CD1c-positive myeloid dendritic cell (primary cell): ENCODE measurements around the gene LIPC.
A peak's percentile ranks its signal among the peaks of the same experiment; 100 is the strongest.
"Not testable (repeated sequence)": the region's sequence is repeated elsewhere in the genome, so short reads cannot be mapped to it uniquely, and the experiment has no call there.

Source experiments
- DNase-seq: peaks from one replicate; pipeline ENCODE4 v3.0.0-alpha.2; 2016; ENCODE audit errors: extremely low spot score

LIPC gene

DNA sequence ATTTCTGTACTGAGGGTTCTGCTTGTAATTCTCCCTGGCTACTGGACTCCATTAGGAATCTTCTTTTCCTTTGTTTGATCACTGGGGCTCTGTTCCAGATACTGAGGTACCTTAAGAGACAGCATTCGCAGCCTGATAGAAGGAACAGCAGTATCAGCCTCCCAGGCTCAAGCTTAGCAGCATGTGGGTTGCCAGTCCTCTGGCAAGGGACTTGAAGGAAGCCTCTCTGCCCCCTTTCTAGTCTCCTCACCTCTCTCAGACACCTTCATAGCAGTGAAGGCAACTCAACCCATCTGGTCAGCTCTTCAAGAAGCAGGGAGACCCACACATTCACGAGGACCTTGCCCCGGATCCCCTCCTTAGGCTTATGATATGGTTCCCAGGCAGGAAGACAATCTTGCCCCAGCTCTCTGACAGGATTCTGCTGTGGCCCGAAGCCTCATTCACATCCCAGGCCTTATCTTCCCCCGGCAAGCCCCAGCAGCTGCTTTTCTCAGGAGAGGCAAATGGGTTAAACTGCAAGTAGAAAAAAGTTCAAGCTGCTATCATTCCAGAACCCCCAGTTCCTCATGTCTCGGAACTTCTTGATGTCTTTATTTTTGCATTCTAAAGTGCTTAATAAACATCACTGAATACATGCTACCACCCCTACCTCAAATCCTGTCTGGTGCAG is 153.1 kb downstream of the LIPC start:
- DNase-seq, result no peak

DNA sequence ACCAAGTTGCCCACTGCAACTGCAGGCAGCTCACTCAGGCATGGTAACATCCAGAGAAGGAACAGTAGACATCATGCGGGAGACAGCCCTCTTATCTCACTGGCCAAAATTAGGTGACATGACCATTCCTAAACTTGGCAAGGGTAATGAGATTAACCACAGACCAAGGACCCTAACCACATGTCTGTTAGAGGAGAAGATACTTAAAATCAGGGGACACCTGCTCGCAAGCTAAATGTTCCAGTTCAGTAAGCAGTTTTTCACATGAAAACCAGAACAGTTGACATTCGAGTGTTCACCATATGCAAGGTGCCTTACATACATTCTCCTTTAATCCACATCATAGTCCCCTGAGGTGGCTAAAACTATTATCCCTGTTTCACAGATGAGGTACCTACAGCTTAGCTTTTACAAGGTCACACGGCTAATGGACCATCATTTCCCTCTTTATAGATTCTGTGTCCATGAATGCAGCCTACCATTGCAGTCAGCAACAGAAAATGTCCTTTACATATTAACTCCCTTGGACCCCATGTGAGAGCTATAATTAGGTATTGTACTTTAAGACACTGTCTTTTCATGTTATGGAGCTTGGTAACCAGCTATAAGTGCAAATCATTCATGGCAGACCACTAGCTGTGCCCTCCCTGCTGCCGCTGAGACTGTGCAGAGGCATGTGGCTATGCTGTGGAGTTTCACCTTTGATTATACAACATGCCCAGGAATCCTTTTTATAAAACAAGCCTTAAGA is 154.1 kb downstream of the LIPC start:
- no peak for DNase-seq

DNA sequence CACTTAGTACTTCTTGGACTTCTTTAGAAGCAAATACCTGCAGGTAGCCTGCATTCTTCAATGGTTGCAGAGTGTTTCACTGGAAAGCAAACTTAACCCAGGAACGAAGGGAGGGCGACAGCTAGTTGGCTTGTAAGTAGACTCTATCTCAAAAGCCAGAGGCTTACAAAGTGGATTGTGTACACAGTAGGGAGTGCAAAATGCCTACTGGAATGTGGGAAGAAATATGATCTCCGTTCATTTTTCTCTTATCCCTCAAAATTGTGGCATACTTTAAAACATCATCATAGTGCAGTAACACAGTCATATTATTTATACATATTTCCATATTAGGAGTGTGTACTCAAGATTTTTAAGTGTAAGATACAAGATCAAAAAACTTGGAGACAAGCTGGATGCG is 155.7 kb downstream of the LIPC start:
- no peak for DNase-seq

DNA sequence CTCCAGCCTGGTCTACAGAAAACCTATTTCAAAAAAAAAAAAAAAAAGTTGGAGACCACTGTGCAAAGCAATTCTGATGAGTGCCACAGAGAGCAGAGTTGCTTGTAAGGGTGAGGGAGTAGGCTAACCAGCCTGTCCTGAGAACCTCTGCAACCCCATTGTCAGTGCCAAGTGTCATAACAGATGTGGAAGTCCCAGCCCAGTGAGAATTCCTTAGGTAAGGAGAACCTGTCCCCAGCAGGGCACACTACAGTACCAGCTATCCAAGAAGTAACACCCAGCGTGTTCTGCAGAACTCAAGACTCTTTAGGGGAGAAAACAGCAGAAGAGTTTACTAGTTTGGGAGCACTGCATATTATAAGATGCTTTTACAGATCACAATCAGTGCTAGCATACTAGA is 156.3 kb downstream of the LIPC start:
- DNase-seq, result no peak

DNA sequence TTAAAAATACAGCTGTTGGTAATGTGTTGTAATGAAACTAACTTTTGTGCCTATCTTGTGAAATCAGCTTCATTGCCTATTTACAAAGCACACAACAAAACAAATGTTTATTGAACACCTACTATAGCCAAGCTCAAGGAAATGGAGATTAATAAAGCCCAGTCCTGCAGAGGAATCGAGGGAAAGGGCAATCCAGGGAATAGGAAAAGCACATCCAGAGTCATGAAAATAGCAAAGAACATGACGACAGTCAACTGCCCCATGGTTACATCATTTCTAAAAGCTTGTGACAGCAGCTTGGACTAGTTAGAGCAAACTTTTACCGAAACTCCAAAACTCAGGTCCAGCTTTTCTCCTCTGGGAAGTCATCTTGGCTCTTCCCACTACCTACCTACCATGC is 157.3 kb downstream of the LIPC start:
- no peak for DNase-seq

DNA sequence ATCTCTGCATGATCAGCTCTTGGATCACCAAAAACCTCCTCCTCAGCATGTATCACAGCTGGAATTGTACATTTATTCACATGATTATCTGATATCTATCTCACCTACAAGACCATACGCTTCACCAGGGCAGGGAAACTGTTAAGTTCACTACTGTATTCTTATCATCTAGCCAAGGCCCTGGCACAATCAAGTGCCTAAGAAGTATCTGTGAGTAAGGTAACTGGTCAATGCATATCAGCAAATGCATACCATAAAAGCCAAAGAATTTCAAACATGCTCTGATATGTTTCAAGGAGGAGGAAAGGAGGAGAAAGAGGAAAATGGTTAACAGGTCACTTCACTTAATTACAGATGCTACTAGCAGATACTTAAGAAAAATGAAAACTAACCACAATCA is 158.4 kb downstream of the LIPC start:
- no peak for DNase-seq

DNA sequence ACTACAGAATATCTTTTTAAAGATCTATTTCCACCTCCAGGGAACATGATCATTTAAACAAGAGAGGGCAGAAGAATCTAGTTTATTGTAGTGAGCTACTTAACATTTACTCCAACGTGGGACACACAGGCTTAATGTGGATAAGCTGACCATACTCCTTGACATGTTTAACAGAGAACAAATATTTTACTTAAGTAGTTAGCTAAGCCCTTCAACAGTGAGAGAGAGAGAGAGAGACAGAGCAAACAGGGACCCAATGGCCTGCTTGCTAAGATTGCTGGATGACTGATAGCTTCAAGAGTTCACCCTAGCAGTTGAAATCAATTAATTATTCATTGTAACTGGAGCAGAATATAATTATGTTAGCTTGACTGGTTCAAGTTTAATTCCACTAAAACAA is 159.1 kb downstream of the LIPC start:
- DNase-seq, result no peak

DNA sequence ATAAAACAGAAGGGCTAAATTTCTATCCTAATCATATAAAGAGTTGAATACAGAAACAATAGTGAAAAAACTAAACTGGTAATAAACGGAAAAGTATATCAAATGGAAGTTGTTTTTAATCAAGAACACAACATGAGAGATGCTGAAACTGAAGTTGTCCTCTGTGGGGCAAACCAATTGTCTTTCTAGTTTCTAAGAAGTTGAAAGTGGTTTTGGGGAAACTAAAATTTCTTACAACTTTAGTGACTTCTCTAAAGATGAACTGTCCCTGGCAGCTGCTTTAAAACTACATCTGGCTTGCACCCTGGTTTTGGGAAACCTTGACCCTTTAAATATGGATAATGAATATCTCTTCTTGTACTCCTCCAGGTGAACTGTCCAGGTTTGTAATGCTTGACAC is 162.1 kb downstream of the LIPC start:
- peak; percentile 22 for DNase-seq

DNA sequence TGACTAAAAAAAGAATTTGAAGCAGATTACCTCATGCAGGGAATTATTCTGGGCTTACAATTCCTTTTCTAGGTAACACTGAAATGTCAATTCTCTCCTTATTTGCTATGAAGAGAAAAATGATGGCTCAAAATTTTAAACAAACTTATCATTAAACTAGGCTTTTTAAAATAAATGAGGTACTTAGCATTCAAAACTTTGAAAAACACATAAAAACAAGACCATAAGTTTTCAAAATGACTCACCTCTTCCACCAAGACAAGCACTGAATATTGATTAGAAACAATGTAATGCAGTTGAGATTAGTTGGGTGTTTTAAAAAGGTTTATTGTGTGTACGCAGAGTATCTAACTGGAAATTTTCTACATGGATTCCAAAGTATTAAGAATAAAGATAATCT is 163.1 kb downstream of the LIPC start:
- DNase-seq, result no peak

DNA sequence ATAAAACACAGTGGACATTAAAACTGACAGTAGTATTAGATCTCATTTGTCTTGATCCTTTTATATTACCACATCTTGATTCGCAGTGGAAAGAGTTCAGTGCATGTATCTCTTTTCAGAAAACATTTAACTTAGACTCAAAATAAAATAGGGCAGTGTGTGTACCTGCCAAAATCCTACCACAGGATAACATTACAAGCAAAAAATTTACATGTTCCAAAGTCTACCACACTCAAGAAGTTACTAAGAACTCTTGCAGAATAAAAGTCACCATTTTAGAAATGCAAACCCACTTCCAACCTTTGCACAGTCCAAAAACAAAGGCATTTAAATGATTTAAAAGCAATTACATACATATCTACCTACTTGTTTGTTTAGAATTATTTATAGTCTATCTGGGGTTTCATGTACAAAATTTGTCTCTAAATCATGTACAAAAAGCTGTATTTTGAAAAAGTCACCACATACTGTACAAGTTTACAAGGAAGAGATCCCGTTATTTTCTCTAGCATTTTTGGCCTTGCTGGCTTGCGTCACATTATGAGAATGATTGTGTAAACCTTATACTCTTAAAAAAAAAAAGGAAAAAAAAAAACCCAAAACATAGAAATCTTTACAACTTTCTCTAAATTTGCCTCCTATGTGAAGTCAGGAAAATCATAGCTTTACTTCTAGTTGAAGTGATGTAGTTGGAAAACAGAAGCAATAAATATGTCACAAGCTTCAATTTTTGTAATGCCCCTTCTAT is 163.9 kb downstream of the LIPC start:
- peak; percentile 24 for DNase-seq

DNA sequence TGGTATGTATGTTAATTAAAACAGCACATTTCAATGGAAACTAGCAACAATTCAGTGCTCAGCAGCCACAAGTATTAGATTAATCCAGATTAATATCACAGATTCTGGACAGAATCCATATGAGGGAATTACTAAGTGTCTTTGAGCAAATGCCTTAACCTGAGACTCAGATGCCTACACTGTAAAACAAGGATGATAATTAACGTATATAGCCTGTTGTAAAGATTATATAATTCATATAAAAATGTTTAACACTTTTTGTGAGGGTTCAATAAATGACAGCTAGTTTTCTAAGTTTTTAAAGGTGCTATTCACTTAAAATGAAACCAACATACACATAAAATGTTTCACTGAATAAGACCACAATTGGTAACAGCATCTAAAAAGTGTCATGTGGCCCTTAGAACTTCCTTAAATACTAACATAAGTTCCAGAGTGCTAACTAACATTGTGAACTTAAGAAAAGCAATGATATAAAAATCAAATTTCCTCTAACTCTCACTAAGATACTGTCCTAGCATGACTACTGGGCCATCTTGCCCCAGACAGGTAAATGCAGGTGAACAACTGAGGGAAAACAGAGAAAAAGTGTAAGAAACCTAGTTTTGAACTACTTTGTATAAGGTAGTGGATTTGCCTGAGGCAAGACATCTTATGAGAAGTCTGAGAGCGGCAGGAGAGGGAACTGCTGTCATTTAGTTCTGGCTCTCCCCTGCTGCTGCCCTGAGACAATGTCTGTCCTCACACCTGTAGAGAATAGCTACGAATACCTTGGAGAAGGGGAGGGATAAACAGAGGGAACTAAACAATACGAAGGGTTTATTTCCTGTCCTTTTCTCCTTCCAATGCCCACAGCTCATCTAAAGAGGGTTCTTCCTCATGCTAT is 166.4 kb downstream of the LIPC start:
- peak; percentile 13 for DNase-seq

DNA sequence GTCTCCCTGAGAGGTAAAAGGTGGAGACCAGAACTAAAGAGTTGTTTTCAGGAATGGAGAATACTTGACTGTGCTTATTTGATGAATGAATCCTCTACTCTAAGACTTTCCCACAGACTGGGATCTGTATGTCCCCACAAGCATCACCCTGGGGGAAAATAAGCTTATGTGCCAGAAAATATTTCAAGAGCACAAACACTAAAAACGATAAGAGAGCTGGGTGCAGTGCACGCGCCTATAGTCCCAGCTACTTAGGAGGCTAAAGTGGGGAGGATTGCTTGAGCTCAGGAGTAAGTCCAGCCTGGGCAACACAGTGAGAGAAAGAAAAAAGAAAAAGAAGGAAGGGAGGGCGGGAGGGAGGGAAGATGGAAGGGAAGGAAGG is 167.0 kb downstream of the LIPC start:
- no peak for DNase-seq

DNA sequence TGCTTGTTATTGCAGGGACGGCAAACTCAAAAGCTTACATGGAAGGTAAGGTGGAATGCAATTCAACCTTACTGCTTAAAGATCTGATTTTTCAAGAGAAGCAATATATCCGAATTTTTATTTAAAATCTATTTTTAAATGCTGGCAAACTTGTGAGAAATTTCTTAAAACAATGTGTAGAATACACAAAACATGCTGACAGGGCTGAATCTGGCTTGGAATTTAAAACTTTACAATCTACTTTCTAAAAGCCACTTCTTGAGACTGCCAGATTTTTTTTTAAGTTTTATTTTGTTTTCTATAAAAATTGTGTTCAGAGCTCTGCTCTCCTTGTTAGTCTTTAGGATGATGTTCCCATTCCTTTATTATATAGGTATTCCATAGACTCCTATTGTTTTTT is 171.0 kb downstream of the LIPC start:
- DNase-seq, result no peak

DNA sequence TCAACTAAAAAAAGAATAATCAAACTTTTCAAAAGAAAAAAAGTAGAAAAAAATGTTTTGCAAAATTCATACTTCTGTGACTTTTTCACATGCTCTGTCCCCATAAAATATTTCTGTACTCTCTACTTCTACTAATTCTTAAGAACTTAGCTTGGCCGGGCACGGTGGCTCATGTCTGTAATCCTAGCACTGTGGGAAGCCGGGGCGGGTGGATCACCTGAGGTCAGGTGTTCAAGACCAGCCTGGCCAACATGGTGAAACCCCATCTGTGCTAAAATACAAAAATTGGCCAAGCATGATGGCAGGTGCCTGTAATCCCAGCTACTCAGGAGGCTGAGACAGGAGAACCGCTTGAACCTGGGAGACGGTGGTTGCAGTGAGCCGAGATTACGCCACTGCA is 172.1 kb downstream of the LIPC start:
- not testable (repeated sequence) for DNase-seq

DNA sequence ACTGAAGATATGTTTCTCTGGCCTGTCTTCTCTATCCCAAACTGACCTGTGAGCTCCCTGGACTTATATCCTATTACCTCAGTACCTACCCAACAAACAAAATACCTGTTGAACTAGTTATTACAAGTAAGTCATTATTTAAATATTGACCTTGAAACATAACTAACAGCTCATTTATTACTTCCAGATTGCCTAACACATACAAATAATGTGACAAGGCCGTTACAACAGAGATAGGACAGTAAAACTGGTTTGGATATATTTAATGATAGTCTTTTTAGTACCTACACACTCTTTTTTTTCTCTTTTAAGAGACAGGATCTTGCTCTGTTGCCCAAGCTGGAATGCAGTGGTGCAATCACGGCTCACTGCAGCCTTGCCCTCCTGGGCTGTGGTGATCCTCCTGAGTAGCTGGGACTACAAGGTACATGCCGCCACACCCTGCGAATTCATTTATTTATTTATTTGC is 172.7 kb downstream of the LIPC start:
- DNase-seq, result no peak

DNA sequence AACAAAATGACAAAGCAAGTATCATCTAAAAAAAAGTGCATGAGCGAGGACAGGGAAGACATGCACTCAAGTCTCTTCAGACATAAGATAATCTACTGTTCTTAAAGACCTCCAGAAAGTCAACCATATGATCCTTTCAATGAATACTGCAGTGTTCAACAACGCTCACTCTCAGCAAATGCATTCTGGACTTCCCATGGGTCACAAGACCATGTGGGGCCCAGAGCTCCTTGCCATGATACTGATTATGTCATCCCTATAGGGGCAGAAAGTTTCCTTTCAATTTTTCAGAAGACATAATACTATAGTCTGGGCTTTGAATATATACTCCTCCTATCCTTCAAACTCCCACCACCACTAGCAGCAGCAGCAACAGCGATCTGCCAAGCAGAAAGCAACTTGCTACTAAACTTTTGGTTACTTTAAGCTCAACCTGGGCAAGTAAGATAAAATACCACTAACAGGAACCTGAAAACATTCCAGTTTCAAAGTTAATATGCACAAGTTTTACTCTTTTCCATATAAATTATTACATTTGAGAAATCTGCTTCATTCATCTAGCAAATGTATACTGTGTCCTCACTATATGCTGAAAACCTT is 174.2 kb downstream of the LIPC start:
- no peak for DNase-seq

DNA sequence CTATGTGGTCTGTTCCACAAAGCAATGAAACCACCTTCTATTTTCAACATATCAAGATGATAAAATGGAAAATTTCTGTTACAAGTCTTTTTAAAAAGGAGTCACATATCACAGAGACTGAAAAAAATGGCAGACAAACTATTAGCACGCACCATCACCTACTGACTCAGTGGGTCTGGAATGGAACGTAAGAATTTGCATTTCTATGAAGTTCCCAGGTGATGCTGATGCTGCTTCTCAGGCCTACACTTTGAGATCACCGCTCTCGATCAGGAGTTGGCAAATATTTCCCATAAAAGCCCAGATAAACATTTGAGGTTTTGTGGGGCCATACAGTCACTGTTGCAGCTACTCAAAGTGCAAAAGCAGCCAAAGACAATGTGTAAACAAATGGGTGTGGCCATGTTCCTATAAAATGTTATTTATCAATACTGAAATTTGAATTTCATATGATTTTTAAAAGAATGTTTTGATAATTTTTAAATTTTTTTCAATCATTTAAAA is 174.8 kb downstream of the LIPC start:
- DNase-seq, result no peak

DNA sequence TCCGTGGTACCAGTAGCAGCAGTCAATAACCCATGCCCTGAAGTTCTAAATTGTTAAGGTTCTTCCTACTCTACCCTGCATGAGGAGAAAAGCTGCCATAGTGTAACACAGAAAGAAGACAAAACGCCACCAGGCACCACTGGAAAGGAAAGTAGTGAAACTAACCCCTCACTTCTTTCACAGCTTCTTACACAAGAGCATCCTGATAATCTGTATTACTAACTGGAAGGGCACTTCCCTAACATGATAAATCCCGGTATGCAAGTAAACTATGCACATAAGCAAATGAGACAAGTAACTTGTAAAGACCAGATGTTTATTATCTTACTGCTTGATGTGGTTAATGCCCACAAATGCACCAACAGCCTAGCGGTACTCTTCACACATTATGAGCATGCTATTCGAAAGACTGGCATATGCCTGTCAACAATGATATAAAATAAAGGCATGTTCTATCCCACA is 176.4 kb downstream of the LIPC start:
- no peak for DNase-seq

DNA sequence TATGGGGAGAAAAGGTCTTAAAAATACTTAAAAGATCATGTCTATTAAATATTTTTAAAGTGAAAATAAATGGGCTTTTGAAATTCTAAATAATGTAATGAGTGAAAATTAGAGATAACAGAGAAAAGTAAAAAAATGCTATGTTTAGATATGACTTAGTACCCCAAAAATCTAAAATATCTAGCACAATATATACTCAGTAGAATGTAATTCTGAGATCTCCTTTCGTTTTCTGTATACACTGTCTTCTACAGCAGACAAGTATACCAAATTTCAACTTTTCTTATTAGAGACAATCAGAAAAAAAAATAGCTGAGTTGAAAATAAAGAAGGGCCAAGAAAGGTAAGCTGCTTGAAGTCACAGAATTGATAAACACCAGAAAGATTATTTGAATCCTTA is 176.9 kb downstream of the LIPC start:
- no peak for DNase-seq

DNA sequence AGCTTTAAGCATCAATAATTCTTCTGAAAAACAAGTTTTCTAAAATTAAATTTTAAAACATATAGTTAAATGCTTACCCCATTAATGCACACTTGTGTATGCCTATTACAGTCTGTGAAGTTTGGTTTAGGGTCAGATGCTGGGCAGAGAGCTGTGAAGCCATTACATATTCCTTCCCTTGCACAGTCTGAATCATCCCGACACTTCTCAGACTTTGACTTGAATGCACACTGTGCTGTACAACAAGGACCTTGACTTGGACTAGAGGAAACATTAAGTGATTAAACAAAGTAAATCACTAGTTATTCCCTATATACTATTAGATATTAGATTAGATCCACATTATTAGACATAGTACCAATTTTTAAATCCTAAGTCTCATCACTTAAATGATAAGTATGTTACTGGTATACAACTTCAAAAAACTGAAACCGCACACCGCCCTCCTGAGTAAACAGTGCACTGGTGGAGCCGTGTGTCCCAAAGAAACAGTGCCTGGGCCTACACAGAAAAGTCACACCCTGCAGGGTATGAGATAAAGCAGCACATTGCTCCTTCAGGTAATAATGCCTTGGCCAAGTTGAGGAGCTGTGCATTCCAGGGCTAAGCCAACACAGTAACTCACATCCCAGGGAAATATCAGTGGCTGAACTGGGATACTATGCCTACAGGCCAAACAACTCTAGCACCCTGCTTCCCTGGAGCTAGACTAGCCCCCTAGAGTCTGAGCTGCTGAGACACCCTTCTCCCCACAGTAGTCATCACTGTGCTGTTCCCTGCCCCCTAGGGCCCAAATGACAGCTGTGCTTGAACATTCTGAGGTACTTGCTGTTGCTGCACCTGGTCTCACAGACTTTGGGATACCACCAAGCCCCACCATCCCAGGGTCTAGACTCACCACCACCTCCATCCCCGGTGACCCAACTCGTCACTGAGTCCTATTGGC is 180.2 kb downstream of the LIPC start:
- no peak for DNase-seq
